T follicular helper cell (primary cell): ENCODE results near the gene SNX25.
"Not testable (repeated sequence)": the region's sequence is repeated elsewhere in the genome, so short reads cannot be mapped to it uniquely, and the experiment has no call there.

Experiments
- DNase-seq: peaks from one replicate; pipeline ENCODE4 v3.0.0-alpha.2; 2020; ENCODE audit warnings: low read depth

SNX25 gene

DNA sequence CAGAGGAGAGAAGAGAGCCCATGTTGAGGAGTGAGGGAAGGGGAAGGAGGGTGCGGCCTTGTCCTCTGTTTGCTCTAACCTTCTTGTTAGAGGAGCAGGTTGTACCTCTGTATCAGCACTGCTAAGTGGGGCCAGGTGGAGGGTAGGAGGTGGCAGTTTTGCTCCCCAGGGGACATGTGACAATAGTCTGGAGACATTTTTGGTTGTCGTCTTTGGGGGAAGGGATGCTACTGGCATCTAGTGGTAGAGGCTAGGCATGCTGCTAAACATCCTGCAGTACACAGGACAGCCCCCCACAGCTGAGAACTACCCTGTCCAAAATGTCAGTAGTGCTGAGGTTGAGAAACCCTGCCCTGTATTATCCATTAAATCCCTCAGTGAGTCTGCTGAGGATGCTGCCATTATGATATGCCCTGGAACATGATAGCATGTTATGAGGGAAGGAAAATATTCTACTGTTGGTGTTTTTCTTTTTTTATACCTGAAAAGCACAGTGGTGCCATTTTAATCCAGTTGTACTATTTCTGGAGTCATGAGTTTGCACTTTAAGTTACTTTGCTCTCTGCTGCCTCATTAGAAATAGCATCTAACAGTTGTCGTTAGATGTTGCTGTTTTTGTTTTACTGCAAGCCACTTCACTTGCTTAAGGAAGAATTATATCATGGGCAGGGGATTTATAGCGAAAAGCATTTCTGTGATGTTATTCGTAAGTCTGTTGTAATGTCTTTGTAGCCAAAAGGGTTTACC is 95.7 kb downstream of the SNX25 start:
- DNase-seq = peak; percentile 4

DNA sequence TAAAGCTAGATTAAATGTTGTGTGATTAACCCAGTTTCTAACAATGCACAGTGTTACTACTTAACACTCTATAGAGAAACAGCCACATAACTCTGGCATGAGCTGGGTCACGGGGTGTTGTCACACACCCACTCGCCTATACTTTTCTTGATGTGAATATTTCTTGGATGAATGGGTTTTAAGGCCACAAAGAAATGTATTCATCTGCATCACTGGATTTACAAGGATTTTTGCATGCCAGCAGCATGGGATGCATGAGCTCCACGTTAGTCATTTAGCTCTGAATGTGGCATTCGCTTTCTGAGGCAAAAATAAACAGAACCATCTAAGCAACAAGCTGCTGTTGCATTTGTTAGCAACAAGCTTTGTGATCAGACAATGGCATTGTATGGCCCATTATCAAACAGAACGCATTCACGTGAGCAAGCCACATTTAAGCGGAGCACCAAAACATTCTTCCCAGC is 96.6 kb downstream of the SNX25 start:
- DNase-seq = no peak

DNA sequence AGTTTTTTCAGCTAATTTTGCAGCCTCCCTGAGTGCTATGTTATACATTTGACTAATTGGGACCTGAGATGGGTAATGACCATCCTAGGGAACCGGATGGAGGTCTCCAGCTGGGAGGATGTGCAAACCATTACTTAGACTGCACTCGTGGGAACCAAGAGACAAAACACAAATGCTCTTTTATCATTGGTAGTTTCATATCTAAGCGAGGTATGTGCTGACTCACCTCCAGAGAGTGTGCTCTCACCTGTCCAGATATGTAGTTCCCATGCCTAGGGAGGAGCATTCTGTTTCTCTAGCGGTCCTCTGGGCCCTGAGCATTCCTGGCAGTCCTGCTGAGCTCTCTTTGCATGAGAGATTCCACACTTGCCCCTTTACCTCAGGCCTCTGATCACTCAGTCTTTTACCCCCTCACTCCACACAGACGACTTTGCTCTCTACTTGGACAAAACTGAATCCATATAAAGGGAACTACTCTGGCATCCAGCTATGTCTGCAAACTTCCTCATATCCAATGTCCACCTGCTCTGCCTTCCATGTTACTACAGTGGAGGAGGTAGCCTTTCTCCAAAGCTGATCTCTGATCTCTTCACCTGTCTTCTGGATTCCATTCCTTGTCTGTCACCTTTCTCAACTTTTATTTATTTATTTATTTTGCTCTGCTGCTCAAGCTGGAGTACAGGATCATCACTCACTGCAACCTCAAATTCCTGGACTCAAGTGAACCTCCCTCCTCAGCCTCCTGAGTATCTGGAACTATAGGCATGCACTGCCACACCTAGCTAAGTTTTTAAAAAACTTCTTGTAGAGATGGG is 97.9 kb downstream of the SNX25 start:
- DNase-seq = no peak

DNA sequence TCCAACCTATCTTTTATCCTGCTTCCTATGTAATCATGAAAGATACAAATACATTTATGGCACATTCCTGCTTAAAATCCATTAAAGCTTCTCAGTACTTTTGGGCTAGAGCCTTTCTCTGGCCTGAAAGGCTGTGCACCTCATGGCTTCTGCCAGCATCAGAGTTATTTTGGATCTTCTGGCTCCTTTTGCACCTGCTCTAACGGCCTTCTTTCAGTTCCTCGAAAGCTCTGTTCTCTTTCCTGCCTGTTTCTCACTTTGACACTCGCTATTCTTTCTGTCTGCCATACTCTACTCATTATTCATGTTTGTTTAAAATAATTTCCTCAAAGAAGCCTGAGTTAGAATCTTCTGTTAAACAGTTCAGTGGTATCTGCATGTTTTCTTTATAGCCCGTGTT is 100.4 kb downstream of the SNX25 start:
- DNase-seq = no peak

DNA sequence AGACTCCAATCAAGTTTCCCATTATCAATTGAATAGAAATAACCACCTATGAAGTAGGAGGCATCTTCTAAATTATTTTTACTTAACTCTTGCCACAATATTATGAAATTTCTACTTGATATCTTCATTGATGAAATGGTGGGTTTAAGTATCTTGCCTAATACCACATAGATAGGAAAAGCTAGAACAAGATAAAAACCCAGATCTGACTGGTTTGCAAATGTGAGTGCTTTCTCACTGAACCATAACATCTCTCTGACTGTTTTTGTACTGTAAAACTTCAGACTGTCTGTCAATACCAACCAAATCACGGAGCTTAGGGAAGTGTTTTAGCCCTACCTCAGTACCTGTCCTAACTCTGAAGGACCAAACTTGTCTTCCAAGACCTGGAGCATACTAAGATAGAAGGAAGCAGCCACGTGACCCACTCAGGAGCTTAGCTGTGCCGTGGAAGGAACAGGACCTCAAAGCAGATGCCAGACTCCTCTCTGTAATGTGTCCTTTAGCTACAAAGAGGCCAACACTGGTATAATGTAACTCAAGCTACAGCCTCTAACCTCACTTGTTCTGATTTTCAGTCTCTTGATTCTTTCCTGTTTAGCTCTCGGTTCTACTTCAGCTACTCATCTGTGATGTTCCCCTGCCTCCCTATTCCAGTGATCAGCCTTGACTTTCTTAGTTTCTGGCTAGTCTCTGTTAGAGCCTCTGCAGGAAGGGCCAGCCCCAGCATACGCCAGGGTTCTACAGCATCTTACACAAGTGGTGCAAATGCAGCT is 101.9 kb downstream of the SNX25 start:
- no peak for DNase-seq

DNA sequence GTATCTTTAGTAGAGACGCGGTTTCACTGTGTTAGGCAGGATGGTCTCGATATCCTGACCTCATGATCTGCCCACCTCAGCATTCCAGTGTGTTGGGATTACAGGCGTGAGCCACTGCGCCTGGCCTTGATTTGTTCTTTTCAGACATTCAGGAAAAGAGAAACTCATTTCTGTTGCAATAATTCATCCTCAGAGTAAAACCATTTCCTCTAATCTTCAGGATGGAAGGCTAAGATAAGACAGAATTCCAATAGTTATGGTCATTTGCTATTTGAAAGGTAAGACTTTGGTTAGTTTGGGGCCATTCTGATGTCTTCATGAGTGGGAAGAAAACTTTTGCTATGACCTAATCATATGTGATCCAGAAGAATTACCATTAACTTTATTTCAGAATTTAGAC is 103.3 kb downstream of the SNX25 start:
- DNase-seq = no peak

DNA sequence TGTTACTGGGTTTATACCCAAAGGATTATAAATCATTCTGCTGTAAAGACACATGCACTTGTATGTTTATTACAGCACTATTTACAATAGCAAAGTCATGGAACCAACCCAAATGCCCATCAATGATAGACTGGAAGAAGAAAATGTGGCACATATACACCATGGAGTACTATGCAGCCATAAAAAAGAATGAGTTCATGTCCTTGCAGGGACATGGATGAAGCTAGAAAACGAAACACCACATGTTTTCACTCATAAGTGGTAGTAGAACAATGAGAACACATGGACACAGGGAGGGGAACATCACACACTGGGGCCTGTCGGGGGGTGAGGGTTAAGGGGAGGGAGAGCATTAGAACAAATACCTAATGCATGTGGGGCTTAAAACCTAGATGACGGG is 108.1 kb downstream of the SNX25 start:
- not testable (repeated sequence) for DNase-seq

DNA sequence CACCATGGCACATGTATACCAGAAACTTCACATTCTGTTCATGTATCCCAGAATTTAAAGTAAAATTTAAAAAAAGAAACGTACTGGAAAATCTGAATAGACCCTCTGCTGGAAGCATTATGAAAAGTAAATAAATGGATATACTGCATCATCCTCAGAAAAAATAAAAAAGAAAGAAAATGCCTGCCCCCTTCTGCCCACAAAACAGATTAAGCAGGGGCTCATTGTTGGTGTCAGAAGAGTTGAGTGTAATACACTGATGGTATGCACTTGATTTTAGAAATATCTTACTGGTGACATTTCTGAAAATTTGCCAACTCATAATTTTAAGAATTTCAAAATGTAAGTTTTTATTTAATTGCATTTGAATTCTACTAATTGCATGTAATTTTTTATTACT is 108.5 kb downstream of the SNX25 start:
- no peak for DNase-seq

DNA sequence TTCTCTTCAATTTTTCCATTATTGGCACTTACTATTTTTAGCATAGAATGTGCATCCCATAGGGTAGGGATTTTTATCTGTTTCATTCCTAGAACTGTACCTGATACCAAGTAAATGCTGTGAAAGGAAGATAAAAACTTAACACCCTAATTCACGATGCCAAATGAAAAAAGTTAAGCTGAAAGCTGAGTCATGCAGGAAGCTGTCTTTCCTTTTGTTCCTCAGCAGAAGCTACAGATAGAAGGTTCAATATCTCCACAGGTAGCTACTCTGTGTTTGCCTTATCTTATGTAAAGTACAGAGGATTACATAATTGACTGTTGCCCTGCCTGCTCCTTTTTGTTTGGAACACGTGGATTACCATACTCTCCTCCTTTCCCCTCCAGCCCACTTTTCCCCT is 109.3 kb downstream of the SNX25 start:
- no peak for DNase-seq

DNA sequence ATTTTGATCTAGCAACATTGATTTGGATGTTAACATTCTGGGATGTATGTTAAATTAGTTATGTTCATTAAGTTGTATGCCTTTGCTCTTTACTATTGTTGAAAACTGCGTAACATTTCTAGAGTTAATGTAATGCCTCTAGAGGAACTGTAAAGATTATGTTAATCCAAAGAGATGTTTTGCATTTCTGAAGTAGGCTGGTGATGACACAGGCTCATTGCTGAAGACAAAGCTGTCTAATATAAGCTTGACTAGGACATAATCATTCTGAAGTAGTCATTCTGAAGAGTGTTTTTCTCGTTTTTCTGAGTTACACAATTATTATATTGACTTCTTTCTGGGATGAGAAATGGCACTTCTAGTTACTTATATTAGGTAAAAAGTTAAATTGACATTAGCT is 113.4 kb downstream of the SNX25 start:
- DNase-seq = no peak

DNA sequence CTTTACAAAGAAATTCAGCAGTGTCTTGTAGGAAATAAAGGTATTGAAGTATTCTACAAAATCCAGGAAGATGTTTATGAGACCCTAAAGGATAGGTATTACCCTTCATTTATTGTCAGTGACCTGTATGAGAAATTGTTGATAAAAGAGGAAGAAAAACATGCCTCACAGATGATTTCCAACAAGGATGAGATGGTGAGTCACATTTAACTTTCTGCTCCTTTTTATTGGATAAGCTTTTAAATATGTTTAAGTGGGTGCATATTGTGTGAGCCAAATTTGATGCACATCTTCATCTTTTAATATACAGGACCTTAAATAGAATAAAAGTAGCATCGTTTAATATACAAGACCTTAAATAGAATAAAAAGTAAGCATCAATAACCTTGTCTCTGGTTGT is 114.2 kb downstream of the SNX25 start:
- no peak for DNase-seq

DNA sequence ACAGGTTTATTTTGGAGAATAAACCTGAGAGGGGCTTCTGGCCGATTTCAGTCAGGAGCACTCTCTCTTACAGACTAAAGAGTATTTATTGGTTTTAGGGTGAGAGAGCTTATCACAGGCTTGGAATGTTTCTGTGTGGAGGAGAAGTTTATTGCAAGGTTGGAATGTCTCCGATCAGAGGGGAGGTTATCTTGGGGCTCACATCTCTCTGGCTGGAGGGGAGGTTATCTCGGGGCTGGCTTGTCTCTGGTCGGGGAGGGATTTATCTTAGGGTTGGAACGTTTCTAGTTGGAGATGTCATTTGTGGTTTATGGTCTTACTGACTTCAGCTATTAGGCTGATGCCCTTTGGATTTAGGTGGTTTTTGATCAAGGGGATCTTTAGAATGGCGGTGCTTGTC is 115.0 kb downstream of the SNX25 start:
- DNase-seq = not testable (repeated sequence)

DNA sequence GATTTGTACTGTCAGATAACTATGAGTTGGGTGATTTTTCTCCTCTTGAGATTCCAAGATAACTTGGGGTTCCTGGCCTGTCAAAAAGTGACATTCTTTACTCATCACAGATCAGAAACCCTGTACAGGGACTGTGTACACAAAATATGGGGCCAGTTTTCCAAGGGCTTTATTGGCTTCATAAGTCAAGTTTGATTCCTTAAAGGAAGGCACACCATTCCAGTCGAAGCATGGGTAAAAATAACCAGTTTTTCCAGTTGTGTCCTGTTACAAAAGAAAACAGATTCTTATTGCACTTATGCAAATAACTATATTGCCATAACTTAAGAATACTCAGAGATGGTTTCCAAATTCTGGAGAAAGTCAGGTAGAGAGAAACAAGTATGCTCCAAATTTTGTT is 116.3 kb downstream of the SNX25 start:
- not testable (repeated sequence) for DNase-seq

DNA sequence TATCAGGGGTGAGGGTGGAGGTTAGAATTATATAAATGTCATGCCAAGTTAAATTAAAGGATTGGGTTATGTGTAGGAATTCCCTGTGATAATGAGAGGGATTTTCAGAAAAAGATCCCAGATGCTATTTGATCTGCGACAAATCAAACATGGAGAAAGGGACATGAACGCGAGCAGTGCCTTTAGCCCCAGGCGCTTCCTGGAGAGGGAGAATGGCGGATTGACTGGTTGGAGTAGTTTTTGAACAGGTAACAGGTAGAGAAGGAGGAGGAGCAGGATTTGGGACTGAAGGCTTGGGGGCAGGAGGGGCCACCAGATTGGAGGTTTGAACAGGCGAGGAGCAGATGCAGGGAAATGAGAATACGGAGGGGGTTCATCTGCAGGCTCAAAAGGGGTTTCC is 119.2 kb downstream of the SNX25 start:
- DNase-seq = no peak

DNA sequence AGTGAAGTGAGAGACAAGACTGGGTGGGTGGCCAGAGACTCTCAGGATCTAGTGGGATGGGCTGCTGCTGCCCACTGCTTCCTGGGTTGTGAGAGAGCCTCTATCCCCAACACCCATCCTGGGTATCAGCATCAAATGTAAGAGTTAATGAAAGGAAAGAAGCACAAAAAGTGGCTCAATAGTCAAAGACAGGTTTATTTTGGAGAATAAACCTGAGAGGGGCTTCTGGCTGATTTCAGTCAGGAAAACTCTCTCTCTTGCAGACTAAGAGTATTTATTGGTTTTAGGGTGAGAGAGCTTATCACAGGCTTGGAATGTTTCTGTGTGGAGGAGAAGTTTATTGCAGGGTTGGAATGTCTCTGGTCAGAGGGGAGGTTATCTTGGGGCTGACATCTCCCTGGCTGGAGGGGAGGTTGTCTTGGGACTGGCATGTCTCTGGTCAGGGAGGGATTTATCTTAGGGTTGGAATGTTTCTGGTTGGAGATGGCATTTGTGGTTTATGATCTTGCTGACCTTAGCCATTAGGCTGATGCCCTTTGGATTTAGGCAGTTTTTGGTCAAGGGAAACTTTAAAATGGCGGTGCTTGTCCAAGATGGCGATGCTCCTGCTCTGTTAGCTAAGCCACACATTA is 120.6 kb downstream of the SNX25 start:
- not testable (repeated sequence) for DNase-seq

DNA sequence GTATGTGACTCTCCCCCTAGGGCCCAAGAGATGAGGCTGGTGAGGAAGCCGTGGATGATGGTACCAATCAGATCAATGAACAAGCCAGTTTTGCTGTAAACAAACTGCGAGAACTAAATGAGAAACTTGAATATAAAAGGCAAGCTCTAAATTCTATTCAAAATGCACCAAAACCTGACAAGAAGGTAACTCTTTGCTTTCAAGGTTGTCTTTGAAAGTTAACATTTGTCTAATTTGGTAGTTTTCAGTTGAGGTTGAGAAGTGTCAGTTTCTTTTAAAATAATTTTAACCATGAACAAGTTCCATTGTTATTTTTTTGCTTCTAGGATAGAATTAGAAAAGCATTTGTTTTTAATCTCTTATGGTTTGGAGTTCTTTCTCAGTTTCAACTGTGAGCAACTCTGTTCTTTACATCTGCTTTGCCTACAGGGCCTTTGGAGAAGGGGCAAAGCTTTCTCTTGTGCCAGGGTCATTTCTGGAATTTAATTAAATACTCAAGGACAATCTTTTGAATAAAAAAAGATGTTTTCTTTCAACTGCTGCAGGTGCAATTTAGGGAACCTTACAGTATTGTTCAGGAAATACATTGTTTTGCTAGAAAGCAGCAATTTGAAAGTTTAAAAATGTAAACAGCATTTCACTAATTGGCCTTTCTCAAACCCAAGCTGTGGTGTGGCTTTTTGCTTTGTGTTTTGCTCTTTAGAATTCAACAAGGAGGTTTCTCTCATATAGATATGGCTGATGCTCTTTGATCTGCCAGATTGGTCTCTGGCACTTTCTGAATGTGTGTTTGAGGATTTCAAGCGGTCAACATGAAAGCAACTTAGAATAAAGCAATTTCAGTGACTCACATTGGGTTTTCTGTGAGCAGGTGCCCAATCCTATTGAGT is 123.4 kb downstream of the SNX25 start:
- no peak for DNase-seq

DNA sequence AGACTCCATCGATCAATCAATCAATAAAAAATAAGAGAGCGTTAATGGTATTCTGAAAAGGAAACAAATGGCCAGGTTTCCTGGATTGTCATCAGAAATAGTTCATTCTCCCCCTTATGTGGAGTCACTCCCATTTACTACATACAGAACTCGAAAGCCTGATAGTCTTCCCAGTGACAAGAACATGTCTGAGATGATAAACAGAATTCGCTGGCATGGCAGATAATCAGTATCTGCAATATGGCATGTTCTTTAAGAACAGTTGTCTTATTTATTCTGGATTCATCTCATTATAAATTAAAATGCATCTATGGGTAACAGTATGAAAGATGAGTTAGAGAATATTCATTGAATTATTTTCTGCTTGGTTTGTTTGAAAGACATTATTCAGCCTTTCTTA is 124.9 kb downstream of the SNX25 start:
- no peak for DNase-seq

DNA sequence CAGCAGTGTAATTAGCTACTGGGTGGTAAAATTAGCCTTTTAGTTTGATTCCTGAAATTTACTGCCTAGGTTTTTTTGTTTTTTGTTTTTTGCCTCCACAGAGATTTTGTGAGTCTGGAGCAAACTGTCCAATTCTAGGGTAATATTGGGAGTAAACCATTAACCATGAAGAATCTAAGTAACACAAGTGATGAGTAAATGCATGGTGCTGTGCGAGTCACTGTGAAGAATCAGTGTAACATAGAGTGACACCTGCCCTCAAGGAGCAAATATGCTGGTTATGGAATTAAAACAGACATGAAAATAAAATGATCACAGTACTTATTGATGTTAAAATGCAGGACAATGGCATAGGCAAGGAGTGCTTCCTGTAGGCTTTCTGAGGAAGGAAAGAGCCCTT is 126.2 kb downstream of the SNX25 start:
- DNase-seq = no peak

DNA sequence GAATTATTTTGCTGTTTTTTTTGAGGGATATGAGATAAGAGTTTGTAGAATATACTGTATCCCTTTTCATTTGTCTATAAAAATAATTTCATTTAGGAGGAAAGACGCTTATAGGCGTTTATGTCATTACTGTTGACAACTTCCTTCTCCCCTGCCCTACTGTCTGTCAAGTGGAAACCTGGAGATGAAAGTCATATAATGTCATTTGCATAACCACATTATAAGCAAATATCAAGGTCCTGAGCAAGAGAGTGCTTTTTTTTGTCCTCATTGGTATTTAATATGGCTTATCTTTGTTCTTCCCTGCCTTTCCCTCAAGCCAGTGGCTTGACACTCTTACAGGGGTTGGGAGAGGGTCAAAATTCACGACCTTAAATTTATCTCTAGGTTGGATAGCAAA is 130.5 kb downstream of the SNX25 start:
- DNase-seq = no peak

DNA sequence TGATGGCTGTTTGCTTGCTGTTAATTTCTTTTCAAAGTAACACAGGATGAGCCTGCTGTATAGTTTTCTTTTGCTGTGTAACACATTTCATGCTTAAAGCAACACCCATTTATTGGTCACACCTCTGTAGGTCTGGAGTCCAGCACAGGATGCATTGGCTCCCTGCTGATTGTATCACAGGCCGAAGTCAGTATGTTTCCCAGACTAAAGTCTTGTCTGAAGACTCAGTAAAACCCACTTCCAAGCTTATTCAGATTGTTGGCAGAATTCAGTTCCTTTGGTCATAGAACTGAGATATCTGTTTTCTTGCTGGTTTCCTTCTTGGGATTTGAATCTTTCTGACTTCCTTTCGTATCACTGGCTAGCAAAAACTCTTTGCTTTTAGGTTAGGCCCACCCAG is 132.0 kb downstream of the SNX25 start:
- no peak for DNase-seq

DNA sequence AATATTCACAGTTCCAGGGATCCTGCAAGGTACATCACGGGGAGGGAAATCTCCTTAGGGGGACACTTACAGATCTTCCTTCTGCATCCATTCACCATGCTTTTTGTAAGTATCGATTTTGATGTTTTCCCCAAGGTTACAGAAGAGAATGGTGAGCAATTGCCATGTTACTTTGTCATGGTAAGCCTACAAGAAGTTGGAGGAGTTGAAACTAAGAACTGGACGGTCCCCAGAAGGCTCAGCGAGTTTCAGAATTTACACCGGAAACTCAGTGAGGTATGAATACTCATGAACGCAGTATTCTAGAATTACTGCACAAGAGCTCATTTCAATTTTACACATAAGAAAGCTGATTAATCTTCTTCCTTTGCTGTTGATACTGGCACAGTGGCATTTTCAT is 132.4 kb downstream of the SNX25 start:
- DNase-seq = no peak
